ENCODE results near the gene RAB40B. TPM values are rescaled to one million over a fixed set of nuclear protein-coding genes. Genes with fewer than 3 reads are reported as not detected.
A peak's percentile ranks its signal among the peaks of the same experiment; 100 is the strongest.

RAB40B gene
- total and polyA plus RNA-seq, 2 of the 13 experiments (the other 11 are each of a cell fraction or from before 2014, with no cell fraction given) = 6.2 to 6.5 TPM

DNA sequence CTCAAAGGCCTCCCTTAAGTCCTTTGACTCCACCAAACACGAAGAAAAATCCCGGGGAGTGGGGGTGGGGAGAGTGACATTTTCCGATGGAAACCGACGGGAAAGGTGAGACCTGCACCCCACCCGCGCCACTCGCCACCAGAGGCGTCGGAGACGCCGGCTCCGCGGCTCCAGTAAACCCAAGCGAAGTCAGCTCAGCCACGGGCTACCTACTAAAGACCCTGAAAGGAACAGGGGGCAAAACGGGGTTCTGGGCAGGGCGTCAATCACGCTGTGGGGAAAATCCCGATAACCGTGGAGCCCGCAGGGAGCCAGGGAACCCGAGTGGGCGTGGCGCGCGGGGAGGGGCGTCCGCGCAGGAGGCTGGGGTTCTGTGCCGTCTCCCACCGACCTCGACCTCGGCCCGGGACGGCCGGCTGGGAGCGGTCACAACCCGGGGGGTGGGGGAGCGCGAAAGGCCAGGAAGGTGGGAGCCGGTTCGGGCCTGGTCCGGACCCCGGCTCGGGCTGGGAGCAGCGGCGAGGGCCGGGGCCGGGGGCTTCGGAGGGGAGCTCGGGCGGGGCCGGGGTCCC is 50.8 kb downstream of the RAB40B start (continued):
- TF ChIP-seq ZNF549 (CRISPR knock-in tag; IDR thresholded peaks at IDR 0.05) (no peak), ZNF354B (CRISPR knock-in tag; IDR thresholded peaks at IDR 0.05) (no peak), HOXA7 (CRISPR knock-in tag; IDR thresholded peaks at IDR 0.05) (peak; percentile 11; the same call in 1 of the 2 replicates), ZKSCAN1 (IDR thresholded peaks at IDR 0.05; ENCODE audit: low read length) (no peak), SAFB2 (CRISPR knock-in tag; IDR thresholded peaks at IDR 0.05; ENCODE audit: borderline replicate concordance, low read depth) (no peak), ZNF446 (CRISPR knock-in tag; IDR thresholded peaks at IDR 0.05) (peak; percentile 99), IKZF1 (IDR thresholded peaks at IDR 0.05) (no peak), MXI1 (IDR thresholded peaks at IDR 0.05; ENCODE audit: borderline replicate concordance, low read depth, low read length) (no peak), IKZF4 (CRISPR knock-in tag; IDR thresholded peaks at IDR 0.05; ENCODE audit: borderline replicate concordance, low read depth, not compliant biosample characterization) (no peak), MEIS2 (CRISPR knock-in tag; IDR thresholded peaks at IDR 0.05) (peak; percentile 21; the same call in 1 of the 2 replicates), ZNF274 (CRISPR knock-in tag; IDR thresholded peaks at IDR 0.05) (no peak), ZNF652 (CRISPR knock-in tag; IDR thresholded peaks at IDR 0.05; ENCODE audit: borderline replicate concordance, low read depth) (no peak), GPN1 (CRISPR knock-in tag; IDR thresholded peaks at IDR 0.05; ENCODE audit: borderline replicate concordance) (no peak), THYN1 (CRISPR knock-in tag; IDR thresholded peaks at IDR 0.05; ENCODE audit: borderline replicate concordance, low read depth) (no peak), RAD21 (CRISPR knock-in tag; IDR thresholded peaks at IDR 0.05) (no peak)
- TF ChIP-seq, protein P1, sequence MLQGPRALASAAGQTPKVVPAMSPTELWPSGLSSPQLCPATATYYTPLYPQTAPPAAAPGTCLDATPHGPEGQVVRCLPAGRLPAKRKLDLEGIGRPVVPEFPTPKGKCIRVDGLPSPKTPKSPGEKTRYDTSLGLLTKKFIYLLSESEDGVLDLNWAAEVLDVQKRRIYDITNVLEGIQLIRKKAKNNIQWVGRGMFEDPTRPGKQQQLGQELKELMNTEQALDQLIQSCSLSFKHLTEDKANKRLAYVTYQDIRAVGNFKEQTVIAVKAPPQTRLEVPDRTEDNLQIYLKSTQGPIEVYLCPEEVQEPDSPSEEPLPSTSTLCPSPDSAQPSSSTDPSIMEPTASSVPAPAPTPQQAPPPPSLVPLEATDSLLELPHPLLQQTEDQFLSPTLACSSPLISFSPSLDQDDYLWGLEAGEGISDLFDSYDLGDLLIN (CRISPR knock-in tag; IDR thresholded peaks at IDR 0.05; ENCODE audit: borderline replicate concordance) = no peak
- TF ChIP-seq, protein P2, sequence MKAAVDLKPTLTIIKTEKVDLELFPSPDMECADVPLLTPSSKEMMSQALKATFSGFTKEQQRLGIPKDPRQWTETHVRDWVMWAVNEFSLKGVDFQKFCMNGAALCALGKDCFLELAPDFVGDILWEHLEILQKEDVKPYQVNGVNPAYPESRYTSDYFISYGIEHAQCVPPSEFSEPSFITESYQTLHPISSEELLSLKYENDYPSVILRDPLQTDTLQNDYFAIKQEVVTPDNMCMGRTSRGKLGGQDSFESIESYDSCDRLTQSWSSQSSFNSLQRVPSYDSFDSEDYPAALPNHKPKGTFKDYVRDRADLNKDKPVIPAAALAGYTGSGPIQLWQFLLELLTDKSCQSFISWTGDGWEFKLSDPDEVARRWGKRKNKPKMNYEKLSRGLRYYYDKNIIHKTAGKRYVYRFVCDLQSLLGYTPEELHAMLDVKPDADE (CRISPR knock-in tag; IDR thresholded peaks at IDR 0.05) = no peak; the same call in 1 of the 2 replicates
- TF ChIP-seq, protein P3, sequence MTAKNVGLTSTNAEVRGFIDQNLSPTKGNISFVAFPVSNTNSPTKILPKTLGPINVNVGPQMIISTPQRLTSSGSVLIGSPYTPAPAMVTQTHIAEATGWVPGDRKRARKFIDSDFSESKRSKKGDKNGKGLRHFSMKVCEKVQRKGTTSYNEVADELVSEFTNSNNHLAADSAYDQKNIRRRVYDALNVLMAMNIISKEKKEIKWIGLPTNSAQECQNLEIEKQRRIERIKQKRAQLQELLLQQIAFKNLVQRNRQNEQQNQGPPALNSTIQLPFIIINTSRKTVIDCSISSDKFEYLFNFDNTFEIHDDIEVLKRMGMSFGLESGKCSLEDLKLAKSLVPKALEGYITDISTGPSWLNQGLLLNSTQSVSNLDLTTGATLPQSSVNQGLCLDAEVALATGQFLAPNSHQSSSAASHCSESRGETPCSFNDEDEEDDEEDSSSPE (CRISPR knock-in tag; IDR thresholded peaks at IDR 0.05) = no peak
- TF ChIP-seq, protein P4, sequence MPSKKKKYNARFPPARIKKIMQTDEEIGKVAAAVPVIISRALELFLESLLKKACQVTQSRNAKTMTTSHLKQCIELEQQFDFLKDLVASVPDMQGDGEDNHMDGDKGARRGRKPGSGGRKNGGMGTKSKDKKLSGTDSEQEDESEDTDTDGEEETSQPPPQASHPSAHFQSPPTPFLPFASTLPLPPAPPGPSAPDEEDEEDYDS (CRISPR knock-in tag; IDR thresholded peaks at IDR 0.05) = no peak
- TF ChIP-seq, protein P5, sequence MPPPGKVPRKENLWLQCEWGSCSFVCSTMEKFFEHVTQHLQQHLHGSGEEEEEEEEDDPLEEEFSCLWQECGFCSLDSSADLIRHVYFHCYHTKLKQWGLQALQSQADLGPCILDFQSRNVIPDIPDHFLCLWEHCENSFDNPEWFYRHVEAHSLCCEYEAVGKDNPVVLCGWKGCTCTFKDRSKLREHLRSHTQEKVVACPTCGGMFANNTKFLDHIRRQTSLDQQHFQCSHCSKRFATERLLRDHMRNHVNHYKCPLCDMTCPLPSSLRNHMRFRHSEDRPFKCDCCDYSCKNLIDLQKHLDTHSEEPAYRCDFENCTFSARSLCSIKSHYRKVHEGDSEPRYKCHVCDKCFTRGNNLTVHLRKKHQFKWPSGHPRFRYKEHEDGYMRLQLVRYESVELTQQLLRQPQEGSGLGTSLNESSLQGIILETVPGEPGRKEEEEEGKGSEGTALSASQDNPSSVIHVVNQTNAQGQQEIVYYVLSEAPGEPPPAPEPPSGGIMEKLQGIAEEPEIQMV (CRISPR knock-in tag; IDR thresholded peaks at IDR 0.05; ENCODE audit: low read depth) = 0 out of 2 replicates have a peak, but pooled peaks have one; percentile 13
